ENCODE measurements around the gene S100A13.

DNA sequence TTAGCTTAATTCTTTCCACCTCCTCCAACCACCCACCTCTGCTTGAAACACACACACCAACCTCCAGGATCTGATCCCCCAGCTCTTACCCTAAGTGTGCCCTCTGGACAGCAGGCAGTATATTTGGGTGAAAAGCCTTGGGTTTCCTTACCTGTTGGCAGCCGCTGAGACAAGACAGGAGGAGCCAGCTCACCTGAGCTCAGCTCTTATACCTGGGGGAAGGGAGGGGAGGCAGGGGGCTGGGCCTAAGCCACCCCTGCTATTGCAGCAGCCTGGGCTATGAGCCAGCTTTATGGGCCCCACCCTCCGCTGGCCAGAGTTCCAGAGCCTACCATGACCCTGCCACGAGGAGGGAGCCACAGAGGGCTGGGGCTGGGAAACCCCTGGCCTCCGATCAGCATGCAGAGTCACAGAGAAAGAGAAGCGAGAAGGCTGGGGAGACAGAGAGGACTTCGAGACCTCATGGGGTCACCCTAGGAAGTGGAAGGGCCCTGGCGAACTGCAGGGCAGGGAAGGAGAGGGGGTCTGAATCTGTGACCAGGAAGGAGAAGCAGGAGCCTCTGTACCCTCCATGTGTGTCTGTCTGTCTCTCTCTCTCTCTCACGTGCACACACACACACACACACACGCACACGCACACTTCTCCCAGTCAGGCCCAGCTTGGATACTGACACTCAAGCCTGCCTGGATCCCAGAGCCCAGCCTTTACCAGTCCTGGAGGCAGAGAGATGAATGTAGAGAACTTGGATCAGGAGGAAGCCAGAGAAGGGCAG lies 11.0 kb downstream of the S100A13 start, which contains the start of gene S100A14:
- TF ChIP-seq, protein P1, sequence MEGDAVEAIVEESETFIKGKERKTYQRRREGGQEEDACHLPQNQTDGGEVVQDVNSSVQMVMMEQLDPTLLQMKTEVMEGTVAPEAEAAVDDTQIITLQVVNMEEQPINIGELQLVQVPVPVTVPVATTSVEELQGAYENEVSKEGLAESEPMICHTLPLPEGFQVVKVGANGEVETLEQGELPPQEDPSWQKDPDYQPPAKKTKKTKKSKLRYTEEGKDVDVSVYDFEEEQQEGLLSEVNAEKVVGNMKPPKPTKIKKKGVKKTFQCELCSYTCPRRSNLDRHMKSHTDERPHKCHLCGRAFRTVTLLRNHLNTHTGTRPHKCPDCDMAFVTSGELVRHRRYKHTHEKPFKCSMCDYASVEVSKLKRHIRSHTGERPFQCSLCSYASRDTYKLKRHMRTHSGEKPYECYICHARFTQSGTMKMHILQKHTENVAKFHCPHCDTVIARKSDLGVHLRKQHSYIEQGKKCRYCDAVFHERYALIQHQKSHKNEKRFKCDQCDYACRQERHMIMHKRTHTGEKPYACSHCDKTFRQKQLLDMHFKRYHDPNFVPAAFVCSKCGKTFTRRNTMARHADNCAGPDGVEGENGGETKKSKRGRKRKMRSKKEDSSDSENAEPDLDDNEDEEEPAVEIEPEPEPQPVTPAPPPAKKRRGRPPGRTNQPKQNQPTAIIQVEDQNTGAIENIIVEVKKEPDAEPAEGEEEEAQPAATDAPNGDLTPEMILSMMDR (conservative IDR thresholded peaks at IDR 0.05; ENCODE audit: low read depth, low read length) = no peak
- no peak for TF ChIP-seq EZH2 (IDR thresholded peaks at IDR 0.05; ENCODE audit: low read length, unreplicated experiment)

All from PC-3 (cell line).